Measurements from ENCODE around the gene CABYR.

CABYR gene

DNA sequence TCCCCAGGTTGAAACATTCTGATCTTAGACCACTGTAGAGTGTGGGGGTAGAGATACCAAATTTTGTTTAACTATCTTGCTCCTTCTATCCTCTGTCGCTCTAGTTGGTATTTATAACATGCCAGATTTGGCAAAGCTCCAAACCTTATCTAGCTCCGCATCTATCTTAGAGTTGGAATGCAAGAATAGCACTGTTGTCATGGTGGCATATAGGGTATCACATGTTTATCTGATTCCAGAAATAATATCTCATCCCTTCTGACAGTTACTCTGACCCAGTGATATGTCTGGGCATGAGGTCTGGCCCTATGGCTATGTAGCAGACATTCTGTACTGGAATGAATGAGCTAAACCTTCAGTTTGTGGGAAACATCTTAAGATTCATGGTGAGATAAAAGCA is 51.7 kb downstream of the CABYR start (continued):
- TF ChIP-seq, protein P1, sequence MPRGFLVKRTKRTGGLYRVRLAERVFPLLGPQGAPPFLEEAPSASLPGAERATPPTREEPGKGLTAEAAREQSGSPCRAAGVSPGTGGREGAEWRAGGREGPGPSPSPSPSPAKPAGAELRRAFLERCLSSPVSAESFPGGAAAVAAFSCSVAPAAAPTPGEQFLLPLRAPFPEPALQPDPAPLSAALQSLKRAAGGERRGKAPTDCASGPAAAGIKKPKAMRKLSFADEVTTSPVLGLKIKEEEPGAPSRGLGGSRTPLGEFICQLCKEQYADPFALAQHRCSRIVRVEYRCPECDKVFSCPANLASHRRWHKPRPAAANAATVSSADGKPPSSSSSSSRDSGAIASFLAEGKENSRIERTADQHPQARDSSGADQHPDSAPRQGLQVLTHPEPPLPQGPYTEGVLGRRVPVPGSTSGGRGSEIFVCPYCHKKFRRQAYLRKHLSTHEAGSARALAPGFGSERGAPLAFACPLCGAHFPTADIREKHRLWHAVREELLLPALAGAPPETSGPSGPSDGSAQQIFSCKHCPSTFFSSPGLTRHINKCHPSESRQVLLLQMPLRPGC (tag by site-specific recombination; IDR thresholded peaks at IDR 0.05), result no peak

DNA sequence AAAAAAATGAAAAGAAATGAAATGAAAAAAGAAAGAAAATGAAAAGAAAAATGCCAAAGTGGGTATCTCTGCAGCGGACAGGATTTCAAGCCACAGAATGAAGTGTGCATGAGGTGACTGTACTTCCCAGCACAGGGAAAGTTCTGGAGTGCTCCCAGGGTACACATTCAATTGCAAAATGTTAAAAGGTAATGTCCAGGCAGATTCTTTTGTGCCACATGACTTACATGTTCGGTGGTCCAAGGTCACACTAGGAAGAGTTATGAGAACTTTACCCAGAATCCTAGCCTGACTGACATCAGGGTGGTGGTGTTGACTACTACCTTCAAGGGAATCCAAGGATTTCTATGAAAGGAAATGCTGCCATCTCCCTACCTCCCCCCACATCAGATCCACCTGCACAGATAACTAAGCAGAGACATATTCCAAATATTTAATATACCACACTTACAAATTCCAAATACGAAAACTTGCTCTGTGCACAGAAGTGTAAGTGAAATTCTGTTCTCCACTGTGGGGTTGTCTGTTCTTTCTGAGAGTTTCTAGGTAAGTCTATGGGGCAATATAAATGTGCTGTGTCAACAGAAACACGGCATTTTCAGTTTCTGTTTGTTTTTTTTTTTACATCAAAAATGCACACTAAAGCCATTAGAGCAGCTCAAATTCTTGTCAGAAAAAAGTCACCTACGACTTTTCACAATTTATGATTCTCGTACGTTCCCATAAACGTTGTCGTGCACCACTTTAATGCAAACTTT is 56.6 kb downstream of the CABYR start:
- CTCF ChIA-PET, result no interaction called here
- POLR2A ChIA-PET, result no interaction called here

DNA sequence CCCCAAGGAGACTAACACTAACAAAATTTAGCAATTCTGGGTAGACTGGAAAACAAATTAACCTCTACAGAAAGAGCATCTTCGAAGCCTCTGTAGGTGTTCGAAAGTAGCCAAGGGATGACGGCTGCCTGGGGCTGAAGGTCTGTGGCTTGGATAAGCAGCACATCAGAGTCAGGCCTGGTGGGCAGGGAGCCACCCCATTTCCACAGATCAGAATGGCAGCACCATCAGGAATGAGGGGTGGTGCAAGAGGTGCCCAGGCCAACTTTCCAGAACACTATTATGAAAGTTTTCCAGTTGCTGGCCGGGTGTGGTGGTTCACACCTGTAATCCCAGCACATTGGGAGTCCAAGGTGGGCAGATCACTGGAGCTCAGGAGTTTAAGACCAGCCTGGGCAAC is 57.9 kb downstream of the CABYR start:
- Histone ChIP-seq H3K4me3 (ENCODE audit: low read depth, low read length) (no peak overlapping the region), H3K9me3 (ENCODE audit: control insufficient read depth, insufficient read depth, low read depth, low read length) (no peaks in the 10 kb centered on the region), H3K36me3 (ENCODE audit: control insufficient read depth in 2 of 2, insufficient read depth in 1 of 2, low read length in 2 of 2) (no peaks in the 10 kb centered on the region), H3K27ac (ENCODE audit: extremely low read depth, low read depth, low read length) (no peak overlapping the region), H3K4me1 (ENCODE audit: control insufficient read depth, insufficient read depth, low read length) (peaks cover 4% of the 10 kb centered on the region; the same call in 1 of the 2 replicates)
- ChIA-PET POLR2A (no interaction called here), CTCF (no interaction called here)
- TF ChIP-seq, protein P2, sequence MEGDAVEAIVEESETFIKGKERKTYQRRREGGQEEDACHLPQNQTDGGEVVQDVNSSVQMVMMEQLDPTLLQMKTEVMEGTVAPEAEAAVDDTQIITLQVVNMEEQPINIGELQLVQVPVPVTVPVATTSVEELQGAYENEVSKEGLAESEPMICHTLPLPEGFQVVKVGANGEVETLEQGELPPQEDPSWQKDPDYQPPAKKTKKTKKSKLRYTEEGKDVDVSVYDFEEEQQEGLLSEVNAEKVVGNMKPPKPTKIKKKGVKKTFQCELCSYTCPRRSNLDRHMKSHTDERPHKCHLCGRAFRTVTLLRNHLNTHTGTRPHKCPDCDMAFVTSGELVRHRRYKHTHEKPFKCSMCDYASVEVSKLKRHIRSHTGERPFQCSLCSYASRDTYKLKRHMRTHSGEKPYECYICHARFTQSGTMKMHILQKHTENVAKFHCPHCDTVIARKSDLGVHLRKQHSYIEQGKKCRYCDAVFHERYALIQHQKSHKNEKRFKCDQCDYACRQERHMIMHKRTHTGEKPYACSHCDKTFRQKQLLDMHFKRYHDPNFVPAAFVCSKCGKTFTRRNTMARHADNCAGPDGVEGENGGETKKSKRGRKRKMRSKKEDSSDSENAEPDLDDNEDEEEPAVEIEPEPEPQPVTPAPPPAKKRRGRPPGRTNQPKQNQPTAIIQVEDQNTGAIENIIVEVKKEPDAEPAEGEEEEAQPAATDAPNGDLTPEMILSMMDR (tag by site-specific recombination; IDR thresholded peaks at IDR 0.05), result no peak
- TF ChIP-seq, protein P3, sequence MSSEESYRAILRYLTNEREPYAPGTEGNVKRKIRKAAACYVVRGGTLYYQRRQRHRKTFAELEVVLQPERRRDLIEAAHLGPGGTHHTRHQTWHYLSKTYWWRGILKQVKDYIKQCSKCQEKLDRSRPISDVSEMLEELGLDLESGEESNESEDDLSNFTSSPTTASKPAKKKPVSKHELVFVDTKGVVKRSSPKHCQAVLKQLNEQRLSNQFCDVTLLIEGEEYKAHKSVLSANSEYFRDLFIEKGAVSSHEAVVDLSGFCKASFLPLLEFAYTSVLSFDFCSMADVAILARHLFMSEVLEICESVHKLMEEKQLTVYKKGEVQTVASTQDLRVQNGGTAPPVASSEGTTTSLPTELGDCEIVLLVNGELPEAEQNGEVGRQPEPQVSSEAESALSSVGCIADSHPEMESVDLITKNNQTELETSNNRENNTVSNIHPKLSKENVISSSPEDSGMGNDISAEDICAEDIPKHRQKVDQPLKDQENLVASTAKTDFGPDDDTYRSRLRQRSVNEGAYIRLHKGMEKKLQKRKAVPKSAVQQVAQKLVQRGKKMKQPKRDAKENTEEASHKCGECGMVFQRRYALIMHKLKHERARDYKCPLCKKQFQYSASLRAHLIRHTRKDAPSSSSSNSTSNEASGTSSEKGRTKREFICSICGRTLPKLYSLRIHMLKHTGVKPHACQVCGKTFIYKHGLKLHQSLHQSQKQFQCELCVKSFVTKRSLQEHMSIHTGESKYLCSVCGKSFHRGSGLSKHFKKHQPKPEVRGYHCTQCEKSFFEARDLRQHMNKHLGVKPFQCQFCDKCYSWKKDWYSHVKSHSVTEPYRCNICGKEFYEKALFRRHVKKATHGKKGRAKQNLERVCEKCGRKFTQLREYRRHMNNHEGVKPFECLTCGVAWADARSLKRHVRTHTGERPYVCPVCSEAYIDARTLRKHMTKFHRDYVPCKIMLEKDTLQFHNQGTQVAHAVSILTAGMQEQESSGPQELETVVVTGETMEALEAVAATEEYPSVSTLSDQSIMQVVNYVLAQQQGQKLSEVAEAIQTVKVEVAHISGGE (tag by site-specific recombination; conservative IDR thresholded peaks at IDR 0.05; ENCODE audit: low read depth), result no peak
- TF ChIP-seq ZNF792 (tag by site-specific recombination; IDR thresholded peaks at IDR 0.05) (no peak), GLI4 (tag by site-specific recombination; IDR thresholded peaks at IDR 0.05) (no peak), ZNF76 (tag by site-specific recombination; IDR thresholded peaks at IDR 0.05; ENCODE audit: borderline replicate concordance, low read depth) (no peak)
- TF ChIP-seq, protein P4, sequence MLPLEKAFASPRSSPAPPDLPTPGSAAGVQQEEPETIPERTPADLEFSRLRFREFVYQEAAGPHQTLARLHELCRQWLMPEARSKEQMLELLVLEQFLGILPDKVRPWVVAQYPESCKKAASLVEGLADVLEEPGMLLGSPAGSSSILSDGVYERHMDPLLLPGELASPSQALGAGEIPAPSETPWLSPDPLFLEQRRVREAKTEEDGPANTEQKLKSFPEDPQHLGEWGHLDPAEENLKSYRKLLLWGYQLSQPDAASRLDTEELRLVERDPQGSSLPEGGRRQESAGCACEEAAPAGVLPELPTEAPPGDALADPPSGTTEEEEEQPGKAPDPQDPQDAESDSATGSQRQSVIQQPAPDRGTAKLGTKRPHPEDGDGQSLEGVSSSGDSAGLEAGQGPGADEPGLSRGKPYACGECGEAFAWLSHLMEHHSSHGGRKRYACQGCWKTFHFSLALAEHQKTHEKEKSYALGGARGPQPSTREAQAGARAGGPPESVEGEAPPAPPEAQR (tag by site-specific recombination; IDR thresholded peaks at IDR 0.05), result no peak
- TF ChIP-seq, protein P5, sequence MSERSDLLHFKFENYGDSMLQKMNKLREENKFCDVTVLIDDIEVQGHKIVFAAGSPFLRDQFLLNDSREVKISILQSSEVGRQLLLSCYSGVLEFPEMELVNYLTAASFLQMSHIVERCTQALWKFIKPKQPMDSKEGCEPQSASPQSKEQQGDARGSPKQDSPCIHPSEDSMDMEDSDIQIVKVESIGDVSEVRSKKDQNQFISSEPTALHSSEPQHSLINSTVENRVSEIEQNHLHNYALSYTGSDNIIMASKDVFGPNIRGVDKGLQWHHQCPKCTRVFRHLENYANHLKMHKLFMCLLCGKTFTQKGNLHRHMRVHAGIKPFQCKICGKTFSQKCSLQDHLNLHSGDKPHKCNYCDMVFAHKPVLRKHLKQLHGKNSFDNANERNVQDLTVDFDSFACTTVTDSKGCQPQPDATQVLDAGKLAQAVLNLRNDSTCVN (tag by site-specific recombination; optimal IDR thresholded peaks at IDR 0.05), result no peak

More for the DNA sequence above, 56.6 kb downstream of the CABYR start:
- Histone ChIP-seq H3K4me1 (ENCODE audit: control insufficient read depth, insufficient read depth, low read length) (peaks cover 8% of the 10 kb centered on the region; the same call in 1 of the 2 replicates), H3K9me3 (ENCODE audit: control insufficient read depth, insufficient read depth, low read depth, low read length) (no peaks in the 10 kb centered on the region), H3K27ac (ENCODE audit: extremely low read depth, low read depth, low read length) (no peak overlapping the region), H3K4me3 (ENCODE audit: low read depth, low read length) (no peak overlapping the region), H3K36me3 (ENCODE audit: control insufficient read depth in 2 of 2, insufficient read depth in 1 of 2, low read length in 2 of 2) (no peaks in the 10 kb centered on the region)
- TF ChIP-seq SALL2 (tag by site-specific recombination; IDR thresholded peaks at IDR 0.05; ENCODE audit: borderline replicate concordance) (no peak), ZNF560 (tag by site-specific recombination; IDR thresholded peaks at IDR 0.05; ENCODE audit: borderline replicate concordance) (no peak), ZNF658 (tag by site-specific recombination; IDR thresholded peaks at IDR 0.05) (no peak), ZNF514 (tag by site-specific recombination; IDR thresholded peaks at IDR 0.05) (no peak), ZNF394 (tag by site-specific recombination; IDR thresholded peaks at IDR 0.05; ENCODE audit: borderline replicate concordance) (no peak), ZFHX2 (tag by site-specific recombination; conservative IDR thresholded peaks at IDR 0.05) (no peak), ZNF776 (tag by site-specific recombination; IDR thresholded peaks at IDR 0.05; ENCODE audit: borderline replicate concordance) (no peak), ZNF792 (tag by site-specific recombination; IDR thresholded peaks at IDR 0.05) (no peak), ZNF777 (tag by site-specific recombination; IDR thresholded peaks at IDR 0.05; ENCODE audit: borderline replicate concordance) (no peak)
- TF ChIP-seq, protein P6, sequence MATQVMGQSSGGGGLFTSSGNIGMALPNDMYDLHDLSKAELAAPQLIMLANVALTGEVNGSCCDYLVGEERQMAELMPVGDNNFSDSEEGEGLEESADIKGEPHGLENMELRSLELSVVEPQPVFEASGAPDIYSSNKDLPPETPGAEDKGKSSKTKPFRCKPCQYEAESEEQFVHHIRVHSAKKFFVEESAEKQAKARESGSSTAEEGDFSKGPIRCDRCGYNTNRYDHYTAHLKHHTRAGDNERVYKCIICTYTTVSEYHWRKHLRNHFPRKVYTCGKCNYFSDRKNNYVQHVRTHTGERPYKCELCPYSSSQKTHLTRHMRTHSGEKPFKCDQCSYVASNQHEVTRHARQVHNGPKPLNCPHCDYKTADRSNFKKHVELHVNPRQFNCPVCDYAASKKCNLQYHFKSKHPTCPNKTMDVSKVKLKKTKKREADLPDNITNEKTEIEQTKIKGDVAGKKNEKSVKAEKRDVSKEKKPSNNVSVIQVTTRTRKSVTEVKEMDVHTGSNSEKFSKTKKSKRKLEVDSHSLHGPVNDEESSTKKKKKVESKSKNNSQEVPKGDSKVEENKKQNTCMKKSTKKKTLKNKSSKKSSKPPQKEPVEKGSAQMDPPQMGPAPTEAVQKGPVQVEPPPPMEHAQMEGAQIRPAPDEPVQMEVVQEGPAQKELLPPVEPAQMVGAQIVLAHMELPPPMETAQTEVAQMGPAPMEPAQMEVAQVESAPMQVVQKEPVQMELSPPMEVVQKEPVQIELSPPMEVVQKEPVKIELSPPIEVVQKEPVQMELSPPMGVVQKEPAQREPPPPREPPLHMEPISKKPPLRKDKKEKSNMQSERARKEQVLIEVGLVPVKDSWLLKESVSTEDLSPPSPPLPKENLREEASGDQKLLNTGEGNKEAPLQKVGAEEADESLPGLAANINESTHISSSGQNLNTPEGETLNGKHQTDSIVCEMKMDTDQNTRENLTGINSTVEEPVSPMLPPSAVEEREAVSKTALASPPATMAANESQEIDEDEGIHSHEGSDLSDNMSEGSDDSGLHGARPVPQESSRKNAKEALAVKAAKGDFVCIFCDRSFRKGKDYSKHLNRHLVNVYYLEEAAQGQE (tag by site-specific recombination; IDR thresholded peaks at IDR 0.05), result no peak
- TF ChIP-seq, protein P7, sequence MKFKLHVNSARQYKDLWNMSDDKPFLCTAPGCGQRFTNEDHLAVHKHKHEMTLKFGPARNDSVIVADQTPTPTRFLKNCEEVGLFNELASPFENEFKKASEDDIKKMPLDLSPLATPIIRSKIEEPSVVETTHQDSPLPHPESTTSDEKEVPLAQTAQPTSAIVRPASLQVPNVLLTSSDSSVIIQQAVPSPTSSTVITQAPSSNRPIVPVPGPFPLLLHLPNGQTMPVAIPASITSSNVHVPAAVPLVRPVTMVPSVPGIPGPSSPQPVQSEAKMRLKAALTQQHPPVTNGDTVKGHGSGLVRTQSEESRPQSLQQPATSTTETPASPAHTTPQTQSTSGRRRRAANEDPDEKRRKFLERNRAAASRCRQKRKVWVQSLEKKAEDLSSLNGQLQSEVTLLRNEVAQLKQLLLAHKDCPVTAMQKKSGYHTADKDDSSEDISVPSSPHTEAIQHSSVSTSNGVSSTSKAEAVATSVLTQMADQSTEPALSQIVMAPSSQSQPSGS (tag by site-specific recombination; IDR thresholded peaks at IDR 0.05; ENCODE audit: low read depth), result no peak
